SK-N-SH (cell line): ENCODE measurements around the gene CDH11. TPM values are rescaled to one million over a fixed set of nuclear protein-coding genes. Genes with fewer than 3 reads are reported as not detected.

Experiments
- CTCF ChIA-PET: fragments of 300-600, 350-600 bp; formaldehyde crosslinking; extraction: SDS; loops from one replicate; lab custom pipeline; 2021; lab: Yijun Ruan, JAX
- POLR2A ChIA-PET: fragments of 350-600 bp; sonication (Branson Sonifier 250); formaldehyde crosslinking; extraction: SDS; loops from one replicate; lab custom pipeline; 2020; ENCODE audit warnings: antibody characterized with exemption, inconsistent platforms; lab: Yijun Ruan, JAX
- DNase-seq: peaks from one replicate; pipeline ENCODE4 v3.0.0; 2012
- H2AFZ ChIP-seq: fragments of 200-600 bp; sonication (generic); 2 replicates; pipeline ENCODE4 v1.8.1; 2016; ENCODE audit warnings: antibody characterized with exemption, mild to moderate bottlenecking, low read depth
- H3F3A ChIP-seq: fragments of 200-600 bp; sonication (generic); replicated peaks from 2 replicates; pipeline ENCODE3; 2016; ENCODE audit warnings: antibody characterized with exemption, mild to moderate bottlenecking; ENCODE audit not compliant: insufficient read depth
- H3K27ac ChIP-seq, 2 experiments: fragments of 200-500 bp in 1 of 2; fragments of 200-600 bp in 1 of 2; sonication (Bioruptor generic) in 1 of 2; sonication (generic), shearing (Covaris generic) in 1 of 2; 2 replicates each; pipeline versions ENCODE4 v1.5.1 to v1.6.1; 2014 to 2016; ENCODE audit warnings: low read depth in 2 of 2, inconsistent platforms in 1 of 2, low read length in 1 of 2, mild to moderate bottlenecking in 1 of 2, mixed read lengths in 1 of 2
- H3K27me3 ChIP-seq: fragments of 200-600 bp; sonication (generic), shearing (Covaris generic); 2 replicates; pipeline ENCODE4 v1.6.1; 2016; ENCODE audit warnings: mixed run types; ENCODE audit not compliant: insufficient read depth
- H3K36me3 ChIP-seq, 2 experiments: fragments of 200-500 bp in 1 of 2; fragments of 200-600 bp in 1 of 2; sonication (Bioruptor generic) in 1 of 2; sonication (generic) in 1 of 2; replicated peaks in 1 of 2; 2 replicates each; pipeline versions ENCODE3 to v1.5.1; 2014 to 2016; ENCODE audit warnings: low read length in 1 of 2, mild to moderate bottlenecking in 1 of 2; ENCODE audit not compliant: insufficient read depth in 2 of 2, control insufficient read depth in 1 of 2
- H3K4me1 ChIP-seq, 2 experiments: fragments of 200-500 bp in 1 of 2; fragments of 200-600 bp in 1 of 2; sonication (Bioruptor generic) in 1 of 2; sonication (generic), shearing (Covaris generic) in 1 of 2; 2 replicates each; pipeline versions ENCODE4 v1.5.1 to v1.6.1; 2014 to 2016; ENCODE audit warnings: low read depth in 1 of 2, low read length in 1 of 2, mixed run types in 1 of 2; ENCODE audit not compliant: insufficient read depth in 2 of 2, control insufficient read depth in 1 of 2
- H3K4me2 ChIP-seq: fragments of 200-600 bp; sonication (generic), shearing (Covaris generic); 2 replicates; pipeline ENCODE4 v1.6.1; 2017; ENCODE audit warnings: mixed run types
- H3K4me3 ChIP-seq, 2 experiments: fragments of 200-500 bp in 1 of 2; fragments of 200-600 bp in 1 of 2; sonication (Bioruptor generic) in 1 of 2; sonication (generic), shearing (Covaris generic) in 1 of 2; 2 replicates each; pipeline versions ENCODE4 v1.5.1 to v1.8.1; 2014 to 2016; ENCODE audit warnings: low read depth in 2 of 2, inconsistent platforms in 1 of 2, low read length in 1 of 2, mild to moderate bottlenecking in 1 of 2, mixed read lengths in 1 of 2, moderate library complexity in 1 of 2
- H3K79me2 ChIP-seq: fragments of 200-600 bp; sonication (generic); 2 replicates; pipeline ENCODE4 v1.8.1; 2017; ENCODE audit warnings: mild to moderate bottlenecking; ENCODE audit not compliant: insufficient read depth
- H3K9ac ChIP-seq: fragments of 200-600 bp; sonication (generic); 2 replicates; pipeline ENCODE4 v1.6.1; 2017; ENCODE audit warnings: mixed run types
- H3K9me2 ChIP-seq: fragments of 200-600 bp; sonication (generic); 2 replicates; pipeline ENCODE4 v1.6.1; 2017; ENCODE audit warnings: mixed run types
- H3K9me3 ChIP-seq: fragments of 200-600 bp; sonication (generic); 2 replicates; pipeline ENCODE4 v1.6.1; 2017; ENCODE audit warnings: mixed run types, mild to moderate bottlenecking, moderate library complexity
- H4K20me1 ChIP-seq: fragments of 200-600 bp; sonication (generic); 2 replicates; pipeline ENCODE4 v1.6.1; 2017; ENCODE audit warnings: mild to moderate bottlenecking, mixed run types; ENCODE audit not compliant: insufficient read depth
- ELF1 ChIP-seq: IDR thresholded peaks from 2 replicates; pipeline ENCODE4 v1.4.0; 2012
- FOSL2 ChIP-seq: IDR thresholded peaks from 2 replicates; pipeline ENCODE4 v1.4.0; 2012; ENCODE audit warnings: low read depth, mild to moderate bottlenecking, moderate library complexity, borderline replicate concordance
- FOXJ3 ChIP-seq: sonication (generic); formaldehyde crosslinking; IDR thresholded peaks from 2 replicates; pipeline ENCODE4 v1.5.1; 2020; ENCODE audit warnings: mild to moderate bottlenecking, missing genetic modification reagents
- FOXM1 ChIP-seq: IDR thresholded peaks from 2 replicates; pipeline ENCODE4 v1.4.0; 2012; ENCODE audit warnings: low read depth, mild to moderate bottlenecking
- GABPA ChIP-seq: IDR thresholded peaks from 2 replicates; pipeline ENCODE4 v1.4.0; 2012; ENCODE audit warnings: low read depth, mild to moderate bottlenecking
- POLR2AphosphoS5 ChIP-seq: IDR thresholded peaks from 2 replicates; pipeline ENCODE4 v1.6.1; 2012; ENCODE audit warnings: low read depth, low read length
- RCOR1 ChIP-seq: fragments of 150-350 bp; IDR thresholded peaks from 2 replicates; pipeline ENCODE4 v1.6.1; 2017; ENCODE audit warnings: antibody characterized with exemption, low read length
- RFX5 ChIP-seq: IDR thresholded peaks from 2 replicates; pipeline ENCODE4 v1.6.1; 2012; ENCODE audit warnings: mild to moderate bottlenecking, improper control_type of control experiment, low read length
- SIN3A ChIP-seq: IDR thresholded peaks from 2 replicates; pipeline ENCODE4 v1.6.1; 2012; ENCODE audit warnings: low read depth, mild to moderate bottlenecking, low read length, moderate library complexity, borderline replicate concordance
- SMC3 ChIP-seq: IDR thresholded peaks from 2 replicates; pipeline ENCODE4 v1.6.1; 2012; ENCODE audit warnings: low read depth, low read length, improper control_type of control experiment
- TAF1 ChIP-seq: IDR thresholded peaks from 2 replicates; pipeline ENCODE4 v1.6.1; 2012; ENCODE audit warnings: low read depth, mild to moderate bottlenecking, low read length, moderate library complexity, borderline replicate concordance
- TEAD4 ChIP-seq: IDR thresholded peaks from 2 replicates; pipeline ENCODE4 v1.4.0; 2012; ENCODE audit warnings: mild to moderate bottlenecking, borderline replicate concordance; ENCODE audit not compliant: insufficient read depth
- YY1 ChIP-seq: IDR thresholded peaks from 2 replicates; pipeline ENCODE4 v1.4.0; 2012; ENCODE audit warnings: low read depth, mild to moderate bottlenecking
- WGBS: methylation state at CpG from one replicate; pipeline ENCODE4 v1.1.6; 2017; ENCODE audit warnings: low lambda C conversion rate; 5-methylcytosine and 5-hydroxymethylcytosine counted together
- polyA plus RNA-seq, 3 experiments: library from polyadenylated mRNA; depleted of rRNA; stranded (reverse); fragments of >200 nt; gene quantifications; 2 replicates each; pipeline ENCODE4 v1.2.3, GENCODE V29; 2012
- TF ChIP-seq, protein P1 (sequence below): IDR thresholded peaks from 2 replicates; pipeline ENCODE4 v1.4.0; 2012; ENCODE audit warnings: low read depth, borderline replicate concordance
- TF ChIP-seq, protein P2 (sequence below): fragments of 150-350 bp; IDR thresholded peaks from 2 replicates; pipeline ENCODE4 v1.6.1; 2016; ENCODE audit warnings: mild to moderate bottlenecking, low read depth, low read length
- TF ChIP-seq, protein P3 (sequence below): IDR thresholded peaks from 2 replicates; pipeline ENCODE4; 2012
- TF ChIP-seq, protein P4 (sequence below): IDR thresholded peaks from 2 replicates; pipeline ENCODE4 v1.4.0; 2012; ENCODE audit warnings: low read depth, borderline replicate concordance
- TF ChIP-seq, protein P5 (sequence below): fragments of 150-350 bp; IDR thresholded peaks from 2 replicates; pipeline ENCODE4 v1.6.1; 2017; ENCODE audit warnings: antibody characterized with exemption, low read length, low read depth, borderline replicate concordance
- TF ChIP-seq, protein P6 (sequence below): fragments of 200-600 bp; sonication (generic); IDR thresholded peaks from 2 replicates; pipeline ENCODE4 v1.6.1; 2017; ENCODE audit warnings: antibody characterized with exemption, mild to moderate bottlenecking, moderate library complexity
- TF ChIP-seq, protein P7 (sequence below): IDR thresholded peaks from 2 replicates; pipeline ENCODE4 v1.4.0; 2012; ENCODE audit warnings: low read depth

Gene CDH11
- polyA plus RNA-seq, 1 of the 3 experiments (the other 2 are of a cell fraction), result 269 TPM

DNA sequence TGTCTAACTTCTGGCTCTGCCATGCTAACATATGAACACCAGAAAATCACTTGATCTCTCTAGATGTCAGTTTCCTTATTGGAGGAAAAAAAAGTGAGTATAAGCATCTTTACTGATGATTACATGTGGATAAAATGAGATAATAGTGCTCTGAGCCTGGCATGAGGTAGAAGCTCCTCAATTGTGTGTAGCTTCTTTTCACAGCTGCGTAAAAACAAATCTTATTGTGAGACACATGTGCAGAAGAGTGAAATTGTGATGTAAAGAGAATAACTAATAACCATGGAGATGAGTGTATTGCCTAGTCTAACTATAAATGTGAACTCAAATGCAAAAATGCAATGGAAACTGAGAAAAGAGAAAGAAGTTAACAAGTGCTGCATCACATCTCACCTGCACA lies 44.7 kb downstream of the CDH11 start:
- WGBS, result 80% methylated on average over 1 of the region's 1 CpG
- peaks cover 99% of the 10 kb centered on the region for H3K79me2 ChIP-seq

DNA sequence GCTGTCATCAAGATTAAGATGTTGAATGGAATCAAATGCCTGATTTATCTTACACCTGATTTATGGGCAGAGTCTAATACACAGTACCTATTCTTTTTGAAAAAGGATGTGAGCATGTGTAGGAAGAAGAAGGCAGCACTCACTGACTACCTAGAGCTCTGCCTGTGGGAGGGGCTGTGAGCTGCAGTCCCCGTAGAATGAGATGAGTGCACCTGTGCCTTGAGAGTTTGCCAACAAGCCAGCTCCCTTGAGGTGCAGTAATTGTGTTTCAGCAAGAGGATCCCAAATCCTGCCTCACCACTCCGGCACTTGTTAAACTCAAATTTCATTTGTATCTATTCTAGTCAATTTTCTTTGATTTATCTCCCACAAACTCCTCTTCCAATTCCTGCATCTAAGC lies 46.0 kb downstream of the CDH11 start:
- WGBS, result 97% methylated on average over 2 of the region's 2 CpGs
- no peak overlapping the region for H3K4me3 ChIP-seq
- no peaks in the 10 kb centered on the region for H3K9me2 ChIP-seq
- CTCF ChIA-PET, result no interaction called here
- no peak overlapping the region for H3K27ac ChIP-seq
- H3K4me2 ChIP-seq, result no peak overlapping the region
- no peak overlapping the region for H2AFZ ChIP-seq
- no peak overlapping the region for H3K9ac ChIP-seq
- H3K9me3 ChIP-seq, result no peaks in the 10 kb centered on the region
- DNase-seq, result no peak
- peaks cover 0 to 7% of the 10 kb centered on the region in 2 experiments; a peak in 3 of 4 replicates for H3K4me1 ChIP-seq
- TF ChIP-seq RCOR1, result no peak
- TF ChIP-seq, protein P1, sequence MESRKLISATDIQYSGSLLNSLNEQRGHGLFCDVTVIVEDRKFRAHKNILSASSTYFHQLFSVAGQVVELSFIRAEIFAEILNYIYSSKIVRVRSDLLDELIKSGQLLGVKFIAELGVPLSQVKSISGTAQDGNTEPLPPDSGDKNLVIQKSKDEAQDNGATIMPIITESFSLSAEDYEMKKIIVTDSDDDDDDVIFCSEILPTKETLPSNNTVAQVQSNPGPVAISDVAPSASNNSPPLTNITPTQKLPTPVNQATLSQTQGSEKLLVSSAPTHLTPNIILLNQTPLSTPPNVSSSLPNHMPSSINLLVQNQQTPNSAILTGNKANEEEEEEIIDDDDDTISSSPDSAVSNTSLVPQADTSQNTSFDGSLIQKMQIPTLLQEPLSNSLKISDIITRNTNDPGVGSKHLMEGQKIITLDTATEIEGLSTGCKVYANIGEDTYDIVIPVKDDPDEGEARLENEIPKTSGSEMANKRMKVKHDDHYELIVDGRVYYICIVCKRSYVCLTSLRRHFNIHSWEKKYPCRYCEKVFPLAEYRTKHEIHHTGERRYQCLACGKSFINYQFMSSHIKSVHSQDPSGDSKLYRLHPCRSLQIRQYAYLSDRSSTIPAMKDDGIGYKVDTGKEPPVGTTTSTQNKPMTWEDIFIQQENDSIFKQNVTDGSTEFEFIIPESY, result no peak
- TF ChIP-seq, protein P2, sequence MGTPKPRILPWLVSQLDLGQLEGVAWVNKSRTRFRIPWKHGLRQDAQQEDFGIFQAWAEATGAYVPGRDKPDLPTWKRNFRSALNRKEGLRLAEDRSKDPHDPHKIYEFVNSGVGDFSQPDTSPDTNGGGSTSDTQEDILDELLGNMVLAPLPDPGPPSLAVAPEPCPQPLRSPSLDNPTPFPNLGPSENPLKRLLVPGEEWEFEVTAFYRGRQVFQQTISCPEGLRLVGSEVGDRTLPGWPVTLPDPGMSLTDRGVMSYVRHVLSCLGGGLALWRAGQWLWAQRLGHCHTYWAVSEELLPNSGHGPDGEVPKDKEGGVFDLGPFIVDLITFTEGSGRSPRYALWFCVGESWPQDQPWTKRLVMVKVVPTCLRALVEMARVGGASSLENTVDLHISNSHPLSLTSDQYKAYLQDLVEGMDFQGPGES, result no peak
- no peak for TF ChIP-seq FOSL2
- TF ChIP-seq, protein P3, sequence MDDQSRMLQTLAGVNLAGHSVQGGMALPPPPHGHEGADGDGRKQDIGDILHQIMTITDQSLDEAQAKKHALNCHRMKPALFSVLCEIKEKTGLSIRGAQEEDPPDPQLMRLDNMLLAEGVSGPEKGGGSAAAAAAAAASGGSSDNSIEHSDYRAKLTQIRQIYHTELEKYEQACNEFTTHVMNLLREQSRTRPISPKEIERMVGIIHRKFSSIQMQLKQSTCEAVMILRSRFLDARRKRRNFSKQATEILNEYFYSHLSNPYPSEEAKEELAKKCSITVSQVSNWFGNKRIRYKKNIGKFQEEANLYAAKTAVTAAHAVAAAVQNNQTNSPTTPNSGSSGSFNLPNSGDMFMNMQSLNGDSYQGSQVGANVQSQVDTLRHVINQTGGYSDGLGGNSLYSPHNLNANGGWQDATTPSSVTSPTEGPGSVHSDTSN, result no peak
- no peak for TF ChIP-seq RFX5
- no peak for TF ChIP-seq GABPA
- TF ChIP-seq, protein P4, sequence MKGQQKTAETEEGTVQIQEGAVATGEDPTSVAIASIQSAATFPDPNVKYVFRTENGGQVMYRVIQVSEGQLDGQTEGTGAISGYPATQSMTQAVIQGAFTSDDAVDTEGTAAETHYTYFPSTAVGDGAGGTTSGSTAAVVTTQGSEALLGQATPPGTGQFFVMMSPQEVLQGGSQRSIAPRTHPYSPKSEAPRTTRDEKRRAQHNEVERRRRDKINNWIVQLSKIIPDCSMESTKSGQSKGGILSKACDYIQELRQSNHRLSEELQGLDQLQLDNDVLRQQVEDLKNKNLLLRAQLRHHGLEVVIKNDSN, result no peak
- TF ChIP-seq, protein P5, sequence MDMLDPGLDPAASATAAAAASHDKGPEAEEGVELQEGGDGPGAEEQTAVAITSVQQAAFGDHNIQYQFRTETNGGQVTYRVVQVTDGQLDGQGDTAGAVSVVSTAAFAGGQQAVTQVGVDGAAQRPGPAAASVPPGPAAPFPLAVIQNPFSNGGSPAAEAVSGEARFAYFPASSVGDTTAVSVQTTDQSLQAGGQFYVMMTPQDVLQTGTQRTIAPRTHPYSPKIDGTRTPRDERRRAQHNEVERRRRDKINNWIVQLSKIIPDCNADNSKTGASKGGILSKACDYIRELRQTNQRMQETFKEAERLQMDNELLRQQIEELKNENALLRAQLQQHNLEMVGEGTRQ, result no peak
- TF ChIP-seq, all 33 proteins: peak for 0
- POLR2A ChIA-PET, result no interaction called here
- peaks cover 96% of the 10 kb centered on the region for H4K20me1 ChIP-seq
- peaks cover 99% of the 10 kb centered on the region for H3K79me2 ChIP-seq
- peaks cover 9 to 48% of the 10 kb centered on the region in 2 experiments for H3K36me3 ChIP-seq
- H3F3A ChIP-seq, result peaks cover 39% of the 10 kb centered on the region
- H3K27me3 ChIP-seq, result no peaks in the 10 kb centered on the region

More for the DNA sequence above, 44.7 kb downstream of the CDH11 start:
- no peak overlapping the region for H3K27ac ChIP-seq
- no peaks in the 10 kb centered on the region; a peak in 1 of 4 replicates for H3K4me1 ChIP-seq
- peaks cover 7 to 55% of the 10 kb centered on the region in 2 experiments for H3K36me3 ChIP-seq
- DNase-seq, result no peak
- no peaks in the 10 kb centered on the region for H3K9me3 ChIP-seq
- H4K20me1 ChIP-seq, result peaks cover 97% of the 10 kb centered on the region
- no peak overlapping the region for H3K4me2 ChIP-seq
- H2AFZ ChIP-seq, result no peak overlapping the region
- H3F3A ChIP-seq, result peaks cover 26% of the 10 kb centered on the region
- H3K9me2 ChIP-seq, result no peaks in the 10 kb centered on the region
- H3K27me3 ChIP-seq, result no peaks in the 10 kb centered on the region
- CTCF ChIA-PET, result no interaction called here
- no peak overlapping the region for H3K4me3 ChIP-seq
- H3K9ac ChIP-seq, result no peak overlapping the region
- POLR2A ChIA-PET, result interaction anchor here (0.6 kb wide), 1 partner anchor 30 kb away, joined by 3 read pairs; no protein-coding TSS in a partner anchor
- TF ChIP-seq SMC3 (no peak), SIN3A (no peak), ELF1 (no peak), RCOR1 (no peak), FOXM1 (no peak), YY1 (no peak), TAF1 (no peak), POLR2AphosphoS5 (no peak), TEAD4 (no peak), FOXJ3 (CRISPR knock-in tag) (no peak)
- TF ChIP-seq, protein P6, sequence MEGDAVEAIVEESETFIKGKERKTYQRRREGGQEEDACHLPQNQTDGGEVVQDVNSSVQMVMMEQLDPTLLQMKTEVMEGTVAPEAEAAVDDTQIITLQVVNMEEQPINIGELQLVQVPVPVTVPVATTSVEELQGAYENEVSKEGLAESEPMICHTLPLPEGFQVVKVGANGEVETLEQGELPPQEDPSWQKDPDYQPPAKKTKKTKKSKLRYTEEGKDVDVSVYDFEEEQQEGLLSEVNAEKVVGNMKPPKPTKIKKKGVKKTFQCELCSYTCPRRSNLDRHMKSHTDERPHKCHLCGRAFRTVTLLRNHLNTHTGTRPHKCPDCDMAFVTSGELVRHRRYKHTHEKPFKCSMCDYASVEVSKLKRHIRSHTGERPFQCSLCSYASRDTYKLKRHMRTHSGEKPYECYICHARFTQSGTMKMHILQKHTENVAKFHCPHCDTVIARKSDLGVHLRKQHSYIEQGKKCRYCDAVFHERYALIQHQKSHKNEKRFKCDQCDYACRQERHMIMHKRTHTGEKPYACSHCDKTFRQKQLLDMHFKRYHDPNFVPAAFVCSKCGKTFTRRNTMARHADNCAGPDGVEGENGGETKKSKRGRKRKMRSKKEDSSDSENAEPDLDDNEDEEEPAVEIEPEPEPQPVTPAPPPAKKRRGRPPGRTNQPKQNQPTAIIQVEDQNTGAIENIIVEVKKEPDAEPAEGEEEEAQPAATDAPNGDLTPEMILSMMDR, result no peak
- TF ChIP-seq, protein P7, sequence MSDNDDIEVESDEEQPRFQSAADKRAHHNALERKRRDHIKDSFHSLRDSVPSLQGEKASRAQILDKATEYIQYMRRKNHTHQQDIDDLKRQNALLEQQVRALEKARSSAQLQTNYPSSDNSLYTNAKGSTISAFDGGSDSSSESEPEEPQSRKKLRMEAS, result no peak
- TF ChIP-seq, all 33 proteins: peak for 0
